AG20443 (cell line): ENCODE measurements around the gene HSPA1A.
A peak's percentile ranks its signal among the peaks of the same experiment; 100 is the strongest.
"Not testable (repeated sequence)": the region's sequence is repeated elsewhere in the genome, so short reads cannot be mapped to it uniquely, and the experiment has no call there.

Experiments used
- DNase-seq: peaks from one replicate; pipeline ENCODE4 v3.0.0; 2012; ENCODE audit warnings: low spot score, mixed read lengths

Gene HSPA1A

DNA sequence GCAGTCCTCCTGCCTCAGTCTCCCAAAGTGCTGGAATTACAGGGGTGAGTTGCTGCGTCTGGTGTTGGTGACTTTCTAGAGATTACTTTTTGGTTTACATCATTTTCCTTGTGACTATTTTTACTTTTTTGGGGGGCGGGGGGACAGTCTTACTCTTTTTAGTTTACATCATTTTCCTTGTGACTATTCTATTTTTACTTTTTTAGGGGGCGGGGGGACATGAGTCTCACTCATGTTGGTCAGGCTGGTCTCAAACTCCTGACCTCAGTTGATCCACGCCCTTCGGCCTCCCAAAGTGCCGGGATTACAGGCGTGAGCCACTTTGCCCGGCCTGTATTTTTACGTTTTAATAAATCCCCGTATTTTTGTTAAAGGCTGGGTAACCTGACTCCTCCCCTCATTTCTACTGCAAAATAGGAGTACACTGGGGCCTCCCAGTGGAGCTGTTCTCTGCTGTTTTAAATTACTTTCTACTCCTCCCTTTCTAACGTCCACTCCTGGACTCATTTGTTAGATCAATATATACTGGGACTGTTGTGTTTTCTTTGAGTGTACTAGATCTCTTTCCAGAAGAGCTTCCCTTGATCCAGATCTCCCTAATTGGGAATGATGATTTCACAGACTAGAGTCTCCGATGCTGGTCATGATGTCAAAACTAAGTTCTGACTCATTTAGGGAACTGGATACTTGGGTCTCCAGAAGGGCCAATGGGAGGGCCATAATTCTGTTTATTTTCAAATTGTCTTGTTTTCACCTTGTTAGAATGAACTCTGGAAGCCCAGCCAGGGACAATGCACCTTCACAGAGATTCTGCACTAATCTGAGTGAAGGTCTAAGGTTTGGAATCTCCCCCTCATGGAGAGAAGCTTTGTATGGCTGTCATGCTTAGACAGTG lies 21.4 kb downstream of the HSPA1A start:
- DNase-seq, result peak; percentile 38

DNA sequence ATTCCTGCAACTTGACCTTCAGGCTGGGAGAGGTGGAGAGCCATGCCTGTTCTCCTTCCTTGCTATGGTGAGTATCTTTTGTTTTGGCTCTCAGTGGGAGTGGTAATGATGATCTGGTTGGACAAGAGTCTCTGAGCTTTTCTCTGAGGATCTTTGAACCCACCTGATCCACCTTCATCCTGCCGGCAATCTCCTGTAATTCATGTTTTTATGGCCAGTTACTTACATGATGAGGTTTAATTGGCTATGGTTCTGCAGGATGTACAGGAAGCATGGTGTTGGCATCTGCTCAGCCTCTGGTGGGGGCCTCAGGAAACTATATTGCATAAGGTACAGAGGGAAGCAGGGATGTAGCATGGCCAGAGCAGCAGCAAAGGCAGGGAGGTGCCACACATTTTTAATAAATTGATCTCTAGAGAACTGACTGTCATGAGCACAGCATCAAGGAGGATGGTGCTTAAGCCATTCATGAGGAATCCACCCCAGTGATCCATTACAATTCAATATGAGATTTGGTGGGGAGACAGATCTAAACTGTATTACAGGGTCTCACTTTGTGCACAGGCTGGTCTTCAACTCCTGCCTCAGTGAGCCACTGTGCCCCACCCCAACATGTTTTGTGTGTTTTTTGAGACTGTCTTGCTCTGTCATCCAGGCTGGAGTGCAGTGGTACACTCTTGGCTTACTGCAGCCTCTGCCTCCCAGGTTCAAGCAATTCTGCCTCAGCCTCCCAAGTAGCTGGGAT lies 22.2 kb downstream of the HSPA1A start:
- DNase-seq, result no peak

- not testable (repeated sequence) for DNase-seq
Measured at GRCh38 chr6:31838114-31838553, 22.8 kb downstream of the HSPA1A start.

DNA sequence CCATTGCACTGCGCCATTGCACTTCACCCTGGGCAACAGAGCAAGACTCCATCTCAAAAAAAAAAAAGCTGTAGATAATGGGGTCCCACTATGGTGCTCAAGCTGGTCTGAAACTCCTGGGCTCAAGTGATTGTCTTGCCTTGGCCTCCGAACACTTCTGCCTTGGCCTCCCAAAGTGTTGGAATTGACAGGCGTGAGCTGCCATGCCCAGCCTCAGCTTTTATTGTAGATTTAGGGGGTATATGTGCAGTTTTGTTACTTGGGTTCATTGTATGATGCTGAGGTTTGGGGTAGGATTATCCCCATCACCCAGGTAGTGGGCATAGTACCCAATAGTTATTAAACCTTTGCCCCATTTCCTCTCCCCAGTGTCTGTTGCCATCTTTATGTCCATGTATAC lies 23.6 kb downstream of the HSPA1A start:
- no peak for DNase-seq

DNA sequence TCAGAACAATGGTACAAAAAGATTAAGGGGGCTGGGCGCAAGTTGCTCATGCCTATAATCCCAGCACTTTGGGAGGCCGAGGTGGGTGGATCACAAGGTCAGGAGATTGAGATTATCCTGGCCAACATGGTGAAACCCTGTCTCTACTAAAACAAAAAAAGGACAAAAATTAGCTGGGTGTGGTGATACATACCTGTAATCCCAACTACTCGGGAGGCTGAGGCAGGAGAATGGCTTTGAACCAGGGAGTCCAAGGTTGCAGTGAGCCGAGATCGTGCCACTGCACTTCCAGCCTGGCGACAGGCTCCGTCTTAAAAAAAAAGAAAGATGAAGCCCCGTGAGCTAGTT lies 24.4 kb downstream of the HSPA1A start:
- not testable (repeated sequence) for DNase-seq

DNA sequence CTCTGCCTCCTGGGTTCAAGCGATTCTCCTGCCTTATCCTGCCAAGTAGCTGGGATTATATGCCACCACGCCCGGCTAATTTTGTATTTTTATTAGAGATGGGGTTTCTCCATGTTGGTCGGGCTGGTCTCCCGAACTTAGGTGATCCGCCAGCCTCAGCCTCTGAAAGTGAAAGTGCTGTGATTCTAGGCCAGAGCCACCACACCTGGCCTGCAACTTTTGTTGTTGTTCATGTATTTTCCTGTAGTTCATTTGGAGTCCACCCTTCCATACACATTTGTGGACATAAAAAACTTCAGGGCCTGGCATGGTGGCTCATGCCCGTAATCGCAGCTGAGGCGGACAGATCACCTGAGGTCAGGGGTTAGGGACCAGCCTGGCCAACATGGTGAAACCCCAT lies 26.7 kb downstream of the HSPA1A start:
- no peak for DNase-seq

GRCh38 chr6:31844507-31844906 lies 29.2 kb downstream of the HSPA1A start:
- DNase-seq, result no peak

- DNase-seq, result no peak
Measured at GRCh38 chr6:31847276-31847978, 32.1 kb downstream of the HSPA1A start.

DNA sequence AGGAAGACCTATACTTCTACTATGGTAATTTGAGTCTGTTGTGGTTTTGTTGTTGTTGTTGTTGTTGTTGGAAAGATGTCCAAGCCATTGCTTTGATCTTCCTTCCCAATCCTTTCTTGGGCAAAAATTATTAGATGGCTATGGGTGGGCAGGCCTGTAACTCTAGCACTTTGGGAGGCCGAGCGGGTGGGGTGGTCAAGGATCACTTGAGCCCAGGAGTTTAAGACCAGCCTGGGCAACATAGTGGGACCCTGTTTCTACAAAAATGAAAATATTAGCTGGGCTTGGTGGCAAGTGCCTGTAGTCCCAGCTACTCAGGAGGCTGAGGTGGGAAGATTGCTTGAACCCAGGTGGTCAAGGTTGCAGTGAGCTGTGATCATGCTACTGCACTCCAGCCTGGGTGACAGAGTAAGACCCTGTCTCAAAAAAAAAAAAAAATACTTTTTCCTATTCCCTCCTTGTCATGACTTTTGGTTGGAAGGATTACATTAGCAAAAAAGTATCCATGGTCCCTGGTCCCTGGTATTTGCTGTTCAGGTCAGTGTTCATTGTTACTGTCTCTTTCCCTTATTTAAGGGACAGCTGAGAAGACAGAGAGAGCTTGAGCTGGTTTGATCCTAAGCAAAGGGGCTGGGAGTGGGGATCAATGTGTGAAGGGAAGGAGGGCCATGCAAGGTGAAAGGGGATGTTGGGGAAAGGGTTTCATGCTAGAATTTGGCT lies 35.6 kb downstream of the HSPA1A start:
- DNase-seq, result no peak

DNA sequence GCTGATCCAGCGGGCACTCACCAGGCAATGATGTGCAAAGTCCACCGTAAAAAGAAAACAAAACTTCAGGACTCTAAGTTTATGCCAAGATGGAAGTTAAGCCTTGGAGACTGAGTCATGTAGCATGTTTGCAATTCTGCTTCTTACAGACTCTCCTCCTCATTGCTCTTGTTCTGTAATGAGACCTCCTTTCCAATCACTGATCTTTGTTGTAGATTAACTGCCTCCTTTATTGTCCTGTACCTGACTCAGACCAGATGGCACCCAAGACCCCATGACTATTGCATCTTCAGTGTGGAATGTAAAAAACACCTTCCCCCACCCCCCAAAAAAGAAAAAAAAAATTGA lies 36.1 kb downstream of the HSPA1A start:
- no peak for DNase-seq

DNA sequence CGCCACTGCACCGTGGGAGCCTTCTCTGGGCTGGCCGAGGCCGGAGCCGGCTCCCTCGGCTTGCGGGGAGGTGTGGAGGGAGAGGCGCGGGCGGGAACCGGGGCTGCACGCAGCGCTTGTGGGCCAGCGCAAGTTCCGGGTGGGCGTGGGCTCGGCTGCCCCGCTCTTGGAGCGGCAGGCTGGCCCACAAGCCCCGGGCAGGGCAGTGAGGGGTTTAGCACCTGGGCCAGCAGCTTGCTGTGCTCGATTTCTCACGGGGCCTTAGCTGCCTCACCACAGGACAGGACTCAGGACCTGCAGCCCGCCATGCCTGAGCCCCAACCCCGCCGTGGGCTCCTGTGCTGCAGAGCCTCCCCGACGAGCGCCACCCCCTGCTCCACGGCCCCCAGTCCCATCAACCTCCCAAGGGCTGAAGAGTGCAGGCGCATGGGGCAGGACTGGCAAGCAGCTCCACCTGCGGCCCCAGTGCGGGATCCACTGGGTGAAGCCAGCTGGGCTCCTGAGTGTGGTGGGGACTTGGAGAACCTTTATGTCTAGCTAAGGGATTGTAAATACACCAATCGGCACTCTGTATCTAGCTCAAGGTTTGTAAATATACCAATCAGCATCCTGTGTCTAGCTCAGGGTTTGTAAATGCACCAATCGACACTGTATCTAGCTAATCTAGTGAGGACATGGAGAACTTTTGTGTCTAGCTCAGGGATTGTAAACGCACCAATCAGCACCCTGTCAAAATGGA lies 36.8 kb downstream of the HSPA1A start:
- DNase-seq, result not testable (repeated sequence)

- DNase-seq, result not testable (repeated sequence)
Measured at GRCh38 chr6:31857774-31858173, 42.4 kb downstream of the HSPA1A start.

- no peak for DNase-seq
Measured at GRCh38 chr6:31858707-31859106, 43.4 kb downstream of the HSPA1A start.

DNA sequence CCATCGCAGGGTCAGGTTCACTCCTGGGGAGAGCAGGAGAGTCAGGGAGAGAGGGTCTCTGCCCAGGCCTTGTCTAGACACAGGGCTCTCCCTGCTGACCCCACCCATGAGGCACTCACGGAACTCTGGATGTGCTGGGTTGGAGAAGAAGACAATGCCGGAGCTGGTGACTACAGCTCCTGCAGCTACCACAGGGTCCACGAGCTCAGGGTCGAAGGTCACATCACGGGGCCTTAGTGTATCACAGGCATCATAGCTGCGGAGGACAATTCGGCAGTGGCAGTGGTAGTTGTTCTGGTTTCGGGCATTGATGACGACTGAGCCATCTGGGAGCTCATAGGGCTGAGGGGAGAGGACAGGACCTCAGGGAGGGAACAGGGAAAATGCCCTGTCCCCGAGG lies 44.6 kb downstream of the HSPA1A start:
- no peak for DNase-seq

DNA sequence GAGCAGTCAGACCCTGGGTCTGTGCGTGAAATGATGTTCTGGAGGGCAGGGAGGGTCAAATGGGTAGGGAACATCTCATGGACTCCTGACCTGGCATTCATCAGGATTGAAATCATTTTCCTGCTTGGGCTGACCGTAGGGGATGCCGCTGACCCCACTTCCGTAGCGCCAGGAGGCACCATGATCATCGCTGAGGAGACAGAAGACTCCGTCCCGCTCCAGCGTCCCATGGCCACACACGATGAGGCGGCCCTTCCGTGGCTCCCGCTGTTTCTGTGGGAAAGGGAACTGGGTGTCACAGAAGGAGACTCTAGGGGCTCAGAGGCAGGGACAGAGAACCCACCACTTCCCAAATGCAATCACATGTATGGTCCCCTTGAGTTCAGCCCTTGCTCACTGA lies 45.0 kb downstream of the HSPA1A start:
- DNase-seq, result no peak

DNA sequence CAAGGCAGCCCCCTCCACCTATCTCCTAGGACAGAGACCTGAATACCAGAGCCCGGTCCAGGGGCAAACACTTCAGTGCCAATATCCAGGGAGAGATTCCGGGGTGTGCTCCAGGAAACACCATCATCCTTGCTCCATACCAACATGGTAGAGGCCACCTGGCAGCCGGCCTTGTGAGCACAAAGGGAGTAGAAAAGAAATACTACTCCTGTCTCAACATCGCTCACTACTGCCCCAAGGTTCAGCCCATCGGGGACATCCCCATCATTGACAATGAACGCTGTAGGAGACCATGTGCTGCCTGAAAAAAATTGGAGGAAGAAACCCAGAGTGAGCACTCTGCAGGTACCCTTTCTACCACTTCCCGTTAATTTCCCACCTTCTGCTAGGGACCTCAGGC lies 45.8 kb downstream of the HSPA1A start:
- DNase-seq, result no peak

DNA sequence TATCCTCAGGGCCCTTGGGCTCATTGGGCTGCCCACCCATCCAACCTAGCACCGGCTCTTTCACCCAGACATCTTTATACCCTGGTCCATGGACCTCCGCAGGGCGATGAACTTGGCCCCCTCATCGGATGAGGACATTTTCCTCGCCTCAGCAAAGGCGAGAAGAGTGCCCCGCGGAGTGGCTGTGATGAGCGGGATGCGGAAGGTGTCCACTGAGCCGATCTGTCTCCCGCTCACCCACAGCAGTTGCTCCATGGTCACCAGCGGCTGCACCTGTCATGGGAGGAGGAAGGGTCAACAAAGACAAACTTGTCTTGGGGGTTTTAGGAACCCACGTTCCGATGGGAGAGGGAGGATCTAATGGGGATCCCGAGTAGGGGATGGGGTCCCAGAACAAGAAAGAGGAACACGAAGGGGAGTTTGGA lies 46.6 kb downstream of the HSPA1A start:
- no peak for DNase-seq

DNA sequence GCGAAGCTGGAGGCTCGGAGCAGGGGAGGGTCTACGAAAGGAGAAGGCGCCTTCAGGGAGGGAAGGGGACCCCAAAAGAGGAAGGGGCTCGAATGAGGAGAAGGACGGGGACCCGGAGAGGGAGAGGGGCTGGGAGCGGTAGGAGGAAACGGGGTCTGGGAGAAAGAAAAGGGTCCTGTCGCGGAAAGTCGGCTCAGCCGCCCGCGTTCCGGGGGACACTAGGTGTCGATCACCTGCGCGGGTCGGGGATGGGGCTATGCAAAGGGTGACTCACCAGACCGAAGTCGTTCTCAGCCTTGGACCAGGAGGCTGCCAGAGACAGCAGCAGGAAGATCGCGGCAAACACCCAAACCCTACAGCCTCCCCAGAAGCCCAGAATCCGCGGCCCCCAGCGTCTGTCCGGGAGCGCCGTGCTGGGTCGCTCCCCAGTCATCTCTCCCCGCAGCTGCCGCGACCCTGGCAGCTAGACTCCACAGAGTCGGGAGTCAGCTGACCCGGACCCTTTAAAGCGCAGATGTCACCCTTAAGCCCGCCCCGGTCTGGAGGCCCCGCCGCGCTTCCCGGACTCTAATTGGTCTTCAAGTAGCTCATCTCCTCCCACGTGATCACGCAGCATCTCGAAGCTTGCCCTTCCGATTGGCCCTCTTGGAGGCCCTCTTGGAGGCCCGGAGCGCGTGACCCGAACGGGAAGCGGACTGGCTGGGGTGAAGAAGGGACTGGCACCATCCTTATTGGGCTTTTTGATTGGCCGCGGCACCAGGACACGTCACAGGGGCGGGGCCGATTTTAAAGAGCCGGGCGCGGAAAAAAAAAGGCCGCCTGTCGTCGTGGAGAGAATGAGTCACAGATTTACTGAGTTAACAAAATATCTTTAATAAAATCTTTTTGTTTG lies 47.2 kb downstream of the HSPA1A start, which contains the start of gene NEU1:
Gene NEU1 (minus strand): TSS at position 478 of the 892 bp plus-strand sequence. CDS start 45 bp downstream, at position 433.
- DNase-seq, result peak; percentile 99

DNA sequence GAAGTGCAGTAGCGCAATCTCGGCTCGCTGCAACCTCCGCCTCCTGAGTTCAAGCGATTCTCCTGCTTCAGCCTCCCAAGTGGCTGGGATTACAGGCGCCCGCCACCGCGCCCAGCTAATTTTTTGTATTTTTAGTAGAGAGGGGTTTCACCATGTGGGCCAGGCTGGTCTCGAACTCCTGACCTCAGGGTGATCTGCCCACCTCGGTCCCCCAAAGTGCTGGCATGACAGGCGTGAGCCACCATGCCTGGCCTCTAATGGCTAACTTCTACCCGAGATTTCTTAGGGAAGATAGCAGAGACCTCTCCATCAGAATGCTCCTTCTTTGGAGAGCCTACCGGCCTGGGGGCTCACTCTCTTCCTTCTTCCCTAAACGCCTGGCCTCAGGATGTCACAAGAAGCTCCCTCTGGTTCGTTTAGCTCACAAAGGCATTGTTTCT lies 48.8 kb downstream of the HSPA1A start:
- DNase-seq, result not testable (repeated sequence)

- DNase-seq, result no peak
Measured at GRCh38 chr6:31864818-31865204, 49.5 kb downstream of the HSPA1A start.
